ENCODE measurements around the gene RAPGEF1.
A peak's percentile ranks its signal among the peaks of the same experiment; 100 is the strongest.
"Not testable (repeated sequence)": the region's sequence is repeated elsewhere in the genome, so short reads cannot be mapped to it uniquely, and the experiment has no call there.

The RAPGEF1 gene

DNA sequence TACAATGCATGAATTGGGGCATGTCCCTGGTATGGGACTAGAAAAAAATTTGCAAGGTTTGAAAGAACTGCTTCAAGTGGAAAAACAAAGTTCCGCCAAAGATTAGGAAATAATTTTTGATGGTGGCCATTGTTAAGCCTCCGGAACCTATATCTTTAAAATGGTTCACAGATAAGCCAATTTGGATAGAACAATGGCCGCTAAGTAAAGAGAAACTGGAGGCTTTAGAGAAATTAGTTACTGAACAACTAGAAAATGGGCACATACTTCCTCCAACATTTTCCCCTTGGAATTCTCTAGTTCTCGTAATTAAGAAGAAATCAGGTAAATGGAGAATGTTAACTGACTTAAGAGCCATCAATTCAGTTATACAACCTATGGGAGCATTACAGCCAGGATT lies 56.8 kb downstream of the RAPGEF1 start:
- not testable (repeated sequence) for DNase-seq

GRCh38 chr9:131682261-131682660 lies 57.6 kb downstream of the RAPGEF1 start:
- no peak for DNase-seq

- not testable (repeated sequence) for DNase-seq
Observed at GRCh38 chr9:131681826-131682225, 58.0 kb downstream of the RAPGEF1 start.

DNA sequence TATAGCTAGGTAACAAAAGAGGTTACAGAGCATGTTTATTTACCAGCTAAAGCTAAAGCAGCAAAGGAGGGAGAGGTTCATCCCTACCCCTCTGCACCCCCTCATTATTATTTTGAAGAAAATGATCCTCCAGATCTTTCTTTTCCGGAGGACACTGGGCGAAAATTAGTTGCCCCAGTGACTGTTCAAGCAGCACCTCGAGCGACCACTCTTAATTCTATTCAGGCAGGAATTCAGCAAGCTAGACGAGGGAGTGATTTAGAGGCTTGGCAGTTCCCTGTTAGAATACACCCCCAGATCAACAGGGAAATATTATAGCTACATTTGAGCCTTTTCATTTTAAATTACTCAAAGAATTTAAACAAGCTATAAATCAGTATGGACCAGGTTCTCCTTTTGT lies 58.8 kb downstream of the RAPGEF1 start:
- not testable (repeated sequence) for DNase-seq

DNA sequence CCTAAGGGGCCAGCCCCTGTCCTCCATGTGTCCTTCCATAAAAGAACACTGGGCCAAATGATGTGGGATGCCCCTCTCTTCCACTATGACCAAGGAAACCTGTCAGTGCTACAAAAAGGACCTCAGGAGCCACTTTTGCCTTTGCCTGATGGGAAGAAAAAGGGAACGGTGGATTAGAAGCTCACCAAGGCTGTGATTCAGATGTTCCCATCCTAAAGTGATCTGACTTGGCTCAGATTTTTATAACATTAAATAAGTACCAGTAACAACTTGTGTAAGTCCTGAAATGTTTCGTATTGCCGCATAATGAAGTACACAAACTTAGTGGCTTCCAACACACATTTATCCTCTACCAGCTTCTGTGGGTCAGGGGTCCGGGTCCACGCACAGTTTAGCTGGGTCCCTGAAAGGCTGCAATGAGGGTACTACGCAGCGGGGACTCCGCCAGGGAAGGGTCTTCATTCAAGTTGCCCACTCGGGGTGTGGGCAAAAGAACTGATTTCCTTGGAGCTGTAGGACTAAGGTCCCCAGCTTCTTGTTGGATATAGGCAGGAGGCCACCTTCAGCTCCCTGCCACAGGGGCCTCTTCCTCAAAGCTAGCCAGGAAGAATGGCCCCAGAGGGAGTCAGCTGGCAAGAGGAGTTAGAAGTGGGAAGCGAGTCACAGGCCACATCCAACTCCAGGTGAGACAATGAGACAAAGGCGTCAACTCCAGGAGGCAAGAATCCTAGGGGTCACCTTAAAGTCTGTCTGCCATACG lies 60.4 kb downstream of the RAPGEF1 start:
- no peak for DNase-seq

DNA sequence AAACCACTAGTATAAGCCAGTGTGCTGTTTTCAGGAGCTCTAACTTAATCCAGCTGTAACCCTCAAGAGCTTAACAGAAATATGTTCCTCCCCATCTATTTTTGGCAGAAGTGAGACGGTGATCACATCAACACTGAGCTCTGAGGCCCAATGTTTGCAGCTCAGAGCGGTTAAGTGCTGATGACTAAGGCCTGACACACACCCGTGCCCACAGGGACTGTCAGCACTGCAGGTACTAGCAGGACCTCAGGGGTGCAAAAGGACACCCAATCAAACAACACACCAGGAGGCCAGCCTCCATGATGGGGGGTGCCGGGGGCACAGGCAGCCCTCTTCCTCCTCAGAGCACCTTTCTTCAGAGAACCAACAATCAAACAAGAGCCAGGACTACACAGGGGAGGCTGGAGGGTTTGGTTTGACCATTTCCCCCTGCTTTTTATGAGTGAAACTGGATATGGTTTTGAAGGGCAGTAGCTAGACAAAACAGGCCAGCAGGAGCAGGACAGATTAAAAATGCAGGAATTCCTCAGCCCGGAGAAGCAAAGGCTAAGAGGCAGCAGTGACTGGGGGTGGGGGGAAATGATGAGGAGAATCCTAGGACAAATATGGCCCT lies 61.3 kb downstream of the RAPGEF1 start:
- peak; percentile 74 for DNase-seq

GRCh38 chr9:131677444-131678180 lies 62.3 kb downstream of the RAPGEF1 start:
- no peak for DNase-seq

DNA sequence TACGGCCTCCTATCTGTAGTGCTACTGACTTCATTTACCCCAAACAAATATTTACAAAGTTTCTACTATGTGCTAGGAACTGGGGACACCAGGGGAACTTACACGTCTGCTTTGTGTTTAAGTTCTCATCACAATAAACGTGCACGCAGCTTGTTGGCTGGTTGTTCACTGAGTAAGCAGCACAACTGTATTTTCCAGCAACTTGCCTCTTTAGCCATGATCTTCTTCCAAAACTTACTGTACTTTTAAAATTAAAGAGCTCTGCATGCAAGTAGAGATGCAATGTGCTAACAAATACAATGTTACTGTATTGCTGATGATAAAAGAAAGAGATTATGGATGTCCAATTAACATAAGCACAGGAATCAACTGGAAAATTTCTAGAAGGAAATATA lies 62.8 kb downstream of the RAPGEF1 start:
- no peak for DNase-seq

GRCh38 chr9:131676431-131676972 lies 63.4 kb downstream of the RAPGEF1 start:
- peak; percentile 53 for DNase-seq

- no peak for DNase-seq
Observed at GRCh38 chr9:131675437-131676022, 64.3 kb downstream of the RAPGEF1 start.

- DNase-seq: no peak
Observed at GRCh38 chr9:131674425-131675421, 65.2 kb downstream of the RAPGEF1 start.

GRCh38 chr9:131673531-131673930 lies 66.3 kb downstream of the RAPGEF1 start:
- no peak for DNase-seq

DNA sequence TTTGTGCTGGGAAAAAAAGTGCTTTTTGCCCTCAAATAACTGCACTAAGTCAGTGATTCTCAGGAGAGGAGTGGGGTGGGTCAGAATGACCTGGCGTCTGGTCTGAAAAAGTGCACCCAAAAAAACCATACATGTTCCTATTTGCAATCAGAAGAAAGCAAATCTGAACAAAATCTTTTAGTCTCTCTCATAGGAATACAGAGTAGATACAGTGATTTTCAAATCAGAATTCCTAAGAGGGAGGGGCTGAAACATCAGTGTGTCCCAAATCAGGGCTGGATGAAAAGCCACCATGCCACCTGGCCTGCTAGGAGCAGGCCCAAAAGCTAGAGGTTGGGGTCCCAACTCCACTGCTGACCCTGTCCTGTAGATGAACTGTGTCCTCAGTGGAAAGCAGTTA lies 66.8 kb downstream of the RAPGEF1 start:
- DNase-seq: no peak

- DNase-seq: no peak
Observed at GRCh38 chr9:131672451-131672850, 67.4 kb downstream of the RAPGEF1 start.

DNA sequence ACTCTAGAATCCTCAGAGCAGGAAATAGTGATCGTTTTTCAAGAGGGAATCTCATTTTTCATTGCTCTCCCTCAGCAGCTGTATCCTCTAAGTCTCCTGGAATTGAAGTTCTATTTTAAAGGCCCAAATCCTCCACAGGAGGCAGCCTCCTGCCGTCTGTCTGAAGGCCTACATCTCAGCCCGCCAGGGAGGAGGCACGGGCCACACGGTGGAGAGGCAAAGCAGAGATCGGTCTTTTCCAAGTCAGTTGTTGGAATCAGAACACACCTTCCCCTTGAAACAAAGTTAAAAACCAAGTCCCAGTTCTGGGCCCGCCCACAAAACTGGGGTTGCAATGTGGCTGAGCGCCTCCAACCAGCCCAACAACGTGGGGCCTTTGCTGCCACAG lies 68.7 kb downstream of the RAPGEF1 start:
- no peak for DNase-seq

DNA sequence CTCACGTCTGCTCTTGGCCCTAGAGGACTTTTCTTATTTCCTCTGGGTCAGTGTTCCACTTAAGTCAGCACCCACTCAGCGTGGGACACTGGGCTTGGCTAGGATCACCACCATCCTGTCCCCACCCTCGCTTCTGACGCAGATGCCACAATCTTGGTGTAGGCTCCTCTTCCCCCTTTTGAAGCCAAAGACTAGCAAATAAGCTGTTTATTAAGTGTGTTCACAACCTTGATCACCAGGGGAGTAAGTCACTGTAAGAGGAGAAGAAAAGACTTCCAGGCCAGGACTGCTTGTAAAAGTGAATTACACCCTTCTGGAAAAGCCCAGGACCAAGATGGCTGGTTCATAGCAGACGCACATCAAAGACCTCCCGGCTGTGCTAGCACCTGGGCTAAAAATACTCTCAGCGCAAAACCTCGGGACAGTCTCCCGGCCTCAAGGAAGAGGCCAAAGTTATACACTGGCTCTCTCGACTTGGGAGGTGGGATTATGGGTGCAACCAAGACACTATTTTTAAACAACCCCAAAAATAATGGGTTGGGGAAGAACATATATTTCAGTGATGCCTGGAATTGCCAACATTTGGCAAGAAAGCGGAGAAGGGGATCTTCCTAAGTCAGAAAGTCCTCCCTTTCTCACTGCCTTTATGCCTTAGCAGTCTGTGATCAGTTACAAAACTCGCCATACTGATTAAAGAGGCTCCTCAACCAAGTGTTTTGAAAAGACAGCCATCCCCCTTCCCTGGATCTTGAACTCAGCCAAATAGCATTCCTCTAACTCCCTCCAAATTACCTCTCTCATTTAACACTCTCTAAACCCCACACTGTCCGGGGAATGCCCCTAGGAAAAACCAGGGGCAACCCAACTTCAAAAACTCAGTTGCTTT lies 69.4 kb downstream of the RAPGEF1 start:
- DNase-seq: no peak

DNA sequence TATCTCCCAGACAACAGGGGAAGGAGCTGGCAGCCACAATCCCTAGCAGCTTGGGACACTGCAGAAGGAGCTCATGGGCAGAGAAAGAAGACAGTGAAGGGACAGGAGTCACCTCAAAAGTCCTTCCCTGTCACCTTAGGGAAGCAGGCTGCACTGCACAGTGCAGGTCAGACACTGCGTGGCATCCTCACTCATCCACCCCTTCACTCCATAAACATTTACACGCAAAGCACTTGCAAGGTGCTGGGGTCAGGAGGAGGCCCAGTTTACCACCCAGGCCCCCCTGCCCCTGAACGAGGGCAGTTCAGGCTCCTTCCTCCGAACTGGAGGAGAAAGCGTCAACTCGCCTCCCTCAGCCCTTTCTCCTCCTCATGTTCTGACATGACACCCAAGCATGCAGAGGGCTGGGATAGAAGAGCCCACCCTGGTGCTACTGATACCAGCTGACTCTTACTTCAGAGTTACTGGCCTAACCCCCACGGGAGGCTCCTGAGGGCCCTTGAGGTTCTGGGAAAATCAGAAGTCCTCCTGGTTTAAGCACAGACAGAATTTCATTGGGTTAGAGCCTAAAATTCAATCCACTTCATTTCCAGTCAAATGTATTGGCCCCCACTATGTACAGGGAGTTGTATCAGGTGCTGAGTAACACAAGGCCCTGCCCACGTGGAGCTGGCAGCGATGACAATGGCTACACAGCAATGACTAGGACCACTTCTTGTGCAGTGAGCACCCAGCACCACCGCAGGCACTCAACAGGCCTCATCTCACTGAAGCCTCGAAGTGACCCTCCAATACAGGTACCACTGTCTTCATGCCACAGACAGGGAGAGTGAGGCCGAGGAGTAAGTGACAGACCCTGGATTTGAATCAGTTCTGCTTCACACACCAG lies 70.4 kb downstream of the RAPGEF1 start:
- no peak for DNase-seq

GRCh38 chr9:131668439-131669268 lies 71.2 kb downstream of the RAPGEF1 start:
- DNase-seq: peak; percentile 76

- DNase-seq: no peak
Observed at GRCh38 chr9:131668057-131668438, 71.8 kb downstream of the RAPGEF1 start.

Data from activated T-cell treated with anti-CD3 and anti-CD28 coated beads, Interleukin-2, amount 50 U/mL, for 1 hour (primary cell).